BE2C (cell line): ENCODE measurements around the gene LRMDA.

ENCODE experiments used
- DNase-seq: peaks from one replicate; pipeline ENCODE4 v3.0.0-alpha.2; 2020
- H3K27me3 ChIP-seq: fragments of 250-450 bp; sonication (Bioruptor Pico); 2 replicates; pipeline ENCODE4 v1.5.1; 2020; ENCODE audit warnings: mild to moderate bottlenecking
- H3K36me3 ChIP-seq: fragments of 250-450 bp; sonication (Bioruptor Pico); 2 replicates; pipeline ENCODE4 v1.5.1; 2020; ENCODE audit warnings: mild to moderate bottlenecking
- H3K4me1 ChIP-seq: fragments of 250-450 bp; sonication (Bioruptor Pico); 2 replicates; pipeline ENCODE4 v1.5.1; 2020
- H3K4me3 ChIP-seq: 2 replicates; pipeline ENCODE4 v1.5.1; 2011; ENCODE audit warnings: low read depth, low read length
- H3K9me3 ChIP-seq: fragments of 250-450 bp; sonication (Bioruptor Pico); 2 replicates; pipeline ENCODE4 v1.5.1; 2020
- CTCF ChIP-seq: IDR thresholded peaks from 2 replicates; pipeline ENCODE4 v1.5.1; 2012; ENCODE audit warnings: mild to moderate bottlenecking, low read depth, low read length

LRMDA gene

GRCh38 chr10:76405922-76406321, 974.5 kb downstream of the LRMDA start:
- no peak for DNase-seq
- Histone ChIP-seq H3K4me1 (no peaks in the 10 kb centered on the region), H3K27me3 (peaks cover 3% of the 10 kb centered on the region), H3K4me3 (no peak overlapping the region), H3K36me3 (no peaks in the 10 kb centered on the region), H3K9me3 (no peaks in the 10 kb centered on the region)
- no peak for TF ChIP-seq CTCF

- no peak for DNase-seq
- H3K4me1 ChIP-seq = no peaks in the 10 kb centered on the region
- H3K4me3 ChIP-seq = no peak overlapping the region
- no peak for TF ChIP-seq CTCF
- no peaks in the 10 kb centered on the region for H3K36me3 ChIP-seq
- H3K9me3 ChIP-seq = no peaks in the 10 kb centered on the region
- peaks cover 3% of the 10 kb centered on the region for H3K27me3 ChIP-seq
Measured at GRCh38 chr10:76408646-76409045, 977.2 kb downstream of the LRMDA start.

GRCh38 chr10:76411729-76412435, 980.5 kb downstream of the LRMDA start:
- Histone ChIP-seq H3K9me3 (no peaks in the 10 kb centered on the region), H3K4me1 (no peaks in the 10 kb centered on the region), H3K27me3 (no peaks in the 10 kb centered on the region; the same call in 1 of the 2 replicates), H3K36me3 (no peaks in the 10 kb centered on the region), H3K4me3 (no peak overlapping the region)
- DNase-seq = no peak
- no peak for TF ChIP-seq CTCF

GRCh38 chr10:76415554-76415953, 984.1 kb downstream of the LRMDA start:
- H3K36me3 ChIP-seq = no peaks in the 10 kb centered on the region
- no peaks in the 10 kb centered on the region for H3K27me3 ChIP-seq
- no peaks in the 10 kb centered on the region for H3K9me3 ChIP-seq
- DNase-seq = no peak
- TF ChIP-seq CTCF = no peak
- H3K4me3 ChIP-seq = no peak overlapping the region
- H3K4me1 ChIP-seq = no peaks in the 10 kb centered on the region

- Histone ChIP-seq H3K27me3 (no peaks in the 10 kb centered on the region), H3K4me1 (no peaks in the 10 kb centered on the region), H3K9me3 (no peaks in the 10 kb centered on the region), H3K4me3 (no peak overlapping the region), H3K36me3 (no peaks in the 10 kb centered on the region)
- no peak for TF ChIP-seq CTCF
- DNase-seq = no peak
Measured at GRCh38 chr10:76416642-76417041, 985.2 kb downstream of the LRMDA start.

- H3K4me3 ChIP-seq = no peak overlapping the region
- TF ChIP-seq CTCF = no peak
- no peak for DNase-seq
- no peaks in the 10 kb centered on the region for H3K27me3 ChIP-seq
- no peaks in the 10 kb centered on the region for H3K9me3 ChIP-seq
- no peaks in the 10 kb centered on the region for H3K36me3 ChIP-seq
- no peaks in the 10 kb centered on the region for H3K4me1 ChIP-seq
Measured at GRCh38 chr10:76420725-76421124, 989.3 kb downstream of the LRMDA start.
